H1 (cell line): ENCODE results near the gene INHBC. TPM values are rescaled to one million over a fixed set of nuclear protein-coding genes. Genes with fewer than 3 reads are reported as not detected.

ENCODE experiments used
- CTCF ChIA-PET: fragments of 300-600 bp; sonication (Branson Sonifier 250); formaldehyde crosslinking; loops from one replicate; lab custom pipeline; 2021; ENCODE audit not compliant: partially characterized antibody; lab: Charles Lee
- POLR2A ChIA-PET: fragments of 300-600 bp; sonication (Branson Sonifier 250); formaldehyde crosslinking; loops from one replicate; lab custom pipeline; 2021; ENCODE audit warnings: inconsistent platforms; ENCODE audit not compliant: partially characterized antibody; lab: Charles Lee
- DNase-seq, 2 experiments: peaks; one replicate each; pipeline versions ENCODE4 v3.0.0 to v3.0.0-alpha.2; 2010 to 2022; ENCODE audit warnings: low spot score in 2 of 2, low read depth in 1 of 2, mixed read lengths in 1 of 2
- FAIRE-seq: peaks from 2 replicates; lab custom pipeline; 2011; peaks lifted over from hg19 to GRCh38; lab: Jason Lieb, UNC
- H2AFZ ChIP-seq: 2 replicates; pipeline ENCODE4 v1.8.1; 2012; ENCODE audit warnings: low read length, inconsistent platforms
- H2AK5ac ChIP-seq: 2 replicates; pipeline ENCODE4 v1.6.1; 2013; ENCODE audit warnings: low read depth, low read length
- H2BK120ac ChIP-seq: replicated peaks from 2 replicates; pipeline ENCODE3; 2013; ENCODE audit warnings: low read depth, low read length, inconsistent platforms
- H2BK12ac ChIP-seq: 2 replicates; pipeline ENCODE4 v1.6.1; 2013; ENCODE audit warnings: low read depth, low read length
- H2BK15ac ChIP-seq: 2 replicates; pipeline ENCODE4 v1.6.1; 2013; ENCODE audit warnings: low read length
- H2BK20ac ChIP-seq: 2 replicates; pipeline ENCODE4 v1.6.1; 2013; ENCODE audit warnings: low read length
- H2BK5ac ChIP-seq: 2 replicates; pipeline ENCODE4 v1.6.1; 2013; ENCODE audit warnings: low read depth, low read length
- H3K14ac ChIP-seq: 2 replicates; pipeline ENCODE4 v1.6.1; 2013; ENCODE audit warnings: inconsistent platforms; ENCODE audit not compliant: insufficient read length
- H3K18ac ChIP-seq: 2 replicates; pipeline ENCODE4 v1.6.1; 2013; ENCODE audit warnings: low read length; ENCODE audit errors: extremely low read depth
- H3K23ac ChIP-seq: 2 replicates; pipeline ENCODE4 v1.6.1; 2013; ENCODE audit warnings: inconsistent platforms; ENCODE audit not compliant: insufficient read length
- H3K23me2 ChIP-seq: 2 replicates; pipeline ENCODE4 v1.6.1; 2013; ENCODE audit warnings: low read depth, low read length
- H3K27ac ChIP-seq: 2 replicates; pipeline ENCODE4 v1.6.1; 2011; ENCODE audit warnings: low read depth, low read length, inconsistent platforms
- H3K27me3 ChIP-seq, 4 experiments: replicated peaks in 1 of 4; 1 replicate in 1 of 4; 2 replicates in 3 of 4; pipeline versions ENCODE4 v1.6.1 to v1.8.1; 2011 to 2013; ENCODE audit warnings: low read length in 3 of 4, mild to moderate bottlenecking in 3 of 4, inconsistent platforms in 2 of 4, mixed read lengths in 2 of 4, moderate library complexity in 1 of 4; ENCODE audit not compliant: control insufficient read depth in 3 of 4, insufficient read depth in 3 of 4; ENCODE audit errors: extremely low read depth in 1 of 4
- H3K36me3 ChIP-seq, 4 experiments: 2 replicates each; pipeline versions ENCODE4 v1.6.1 to v1.8.1; 2011 to 2013; ENCODE audit warnings: mild to moderate bottlenecking in 4 of 4, low read length in 3 of 4, moderate library complexity in 2 of 4, control low read depth in 1 of 4, inconsistent platforms in 1 of 4; ENCODE audit not compliant: insufficient read depth in 4 of 4, control insufficient read depth in 2 of 4
- H3K4ac ChIP-seq: replicated peaks from 2 replicates; pipeline ENCODE3; 2013; ENCODE audit warnings: low read length, low read depth, mixed read lengths, inconsistent platforms; ENCODE audit not compliant: insufficient read length
- H3K4me1 ChIP-seq, 4 experiments: replicated peaks in 1 of 4; 1 replicate in 1 of 4; 2 replicates in 3 of 4; pipeline versions ENCODE4 v1.6.1 to v1.8.1; 2011 to 2013; ENCODE audit warnings: low read length in 3 of 4, inconsistent platforms in 2 of 4, mixed read lengths in 1 of 4; ENCODE audit not compliant: insufficient read depth in 4 of 4, control insufficient read depth in 3 of 4
- H3K4me2 ChIP-seq, 2 experiments: 2 replicates each; pipeline versions ENCODE4 v1.6.1 to v1.8.1; 2011 to 2013; ENCODE audit warnings: low read depth in 2 of 2, low read length in 2 of 2, control low read depth in 1 of 2, inconsistent platforms in 1 of 2, mild to moderate bottlenecking in 1 of 2; ENCODE audit not compliant: insufficient read depth in 1 of 2
- H3K4me3 ChIP-seq, 4 experiments: fragments of 200-600, 300-600 bp in 1 of 4; sonication (generic), shearing (Covaris generic), sonication (Bioruptor Twin) in 1 of 4; 2 replicates each; pipeline versions ENCODE4 v1.5.1 to v1.8.1; 2011 to 2016; ENCODE audit warnings: low read length in 4 of 4, low read depth in 3 of 4, control low read depth in 2 of 4, inconsistent platforms in 2 of 4, mild to moderate bottlenecking in 2 of 4, mixed read lengths in 1 of 4, moderate library complexity in 1 of 4; ENCODE audit not compliant: insufficient read depth in 2 of 4; ENCODE audit errors: extremely low read depth in 1 of 4
- H3K56ac ChIP-seq: replicated peaks from 2 replicates; pipeline ENCODE3; 2013; ENCODE audit warnings: low read depth, mild to moderate bottlenecking, mixed read lengths, low read length, inconsistent platforms; ENCODE audit not compliant: insufficient read length
- H3K79me1 ChIP-seq: 2 replicates; pipeline ENCODE4 v1.6.1; 2013; ENCODE audit warnings: low read depth, low read length, control low read depth
- H3K79me2 ChIP-seq, 2 experiments: 2 replicates each; pipeline versions ENCODE4 v1.6.1 to v1.8.1; 2012 to 2013; ENCODE audit warnings: low read length in 2 of 2, mild to moderate bottlenecking in 2 of 2, inconsistent platforms in 1 of 2; ENCODE audit not compliant: insufficient read depth in 2 of 2, control insufficient read depth in 1 of 2
- H3K9ac ChIP-seq, 4 experiments: replicated peaks in 1 of 4; 1 replicate in 1 of 4; 2 replicates in 3 of 4; pipeline versions ENCODE4 v1.6.1 to v1.8.1; 2011 to 2013; ENCODE audit warnings: low read depth in 3 of 4, low read length in 3 of 4, control low read depth in 2 of 4, mild to moderate bottlenecking in 2 of 4, moderate library complexity in 2 of 4, inconsistent platforms in 1 of 4; ENCODE audit errors: extremely low read depth in 1 of 4
- H3K9me3 ChIP-seq, 2 experiments: 2 replicates each; pipeline versions ENCODE4 v1.6.1 to v1.8.1; 2012 to 2013; ENCODE audit warnings: mild to moderate bottlenecking in 2 of 2, moderate library complexity in 2 of 2, control low read depth in 1 of 2, inconsistent platforms in 1 of 2, low read depth in 1 of 2, low read length in 1 of 2, mixed read lengths in 1 of 2; ENCODE audit not compliant: insufficient read depth in 2 of 2
- H4K20me1 ChIP-seq, 2 experiments: replicated peaks in 1 of 2; 2 replicates each; pipeline versions ENCODE3 to v1.8.1; 2011 to 2013; ENCODE audit warnings: inconsistent platforms in 2 of 2, low read length in 2 of 2, mild to moderate bottlenecking in 1 of 2; ENCODE audit not compliant: insufficient read depth in 2 of 2, control insufficient read depth in 1 of 2
- H4K5ac ChIP-seq: 2 replicates; pipeline ENCODE4 v1.6.1; 2013; ENCODE audit warnings: low read length, low read depth, mixed read lengths, inconsistent platforms; ENCODE audit not compliant: insufficient read length
- H4K8ac ChIP-seq: 2 replicates; pipeline ENCODE4 v1.8.0; 2013; ENCODE audit warnings: mild to moderate bottlenecking, moderate library complexity, low read length, inconsistent platforms; ENCODE audit not compliant: insufficient read depth; ENCODE audit errors: extremely low read depth
- H4K91ac ChIP-seq: replicated peaks from 2 replicates; pipeline ENCODE3; 2013; ENCODE audit warnings: low read length, mixed read lengths, inconsistent platforms; ENCODE audit not compliant: insufficient read length
- WGBS, 2 experiments: shearing (Covaris generic) in 1 of 2; methylation state at CpG; one replicate each; pipeline versions ENCODE4 v1.1.6 to v1.1.7; 2013 to 2015; ENCODE audit warnings: low lambda C conversion rate in 2 of 2, mixed read lengths in 2 of 2, inconsistent platforms in 1 of 2, low coverage in 1 of 2, missing lambda C conversion rate in 1 of 2; ENCODE audit not compliant: insufficient replicate concordance in 2 of 2, insufficient coverage in 1 of 2, insufficient read length in 1 of 2; ENCODE audit errors: extremely low coverage in 1 of 2, missing lambda C conversion rate in 1 of 2; 5-methylcytosine and 5-hydroxymethylcytosine counted together
- polyA plus RNA-seq, 7 experiments: library from polyadenylated mRNA; depleted of rRNA in 3 of 7; stranded (reverse) in 5 of 7; unstranded in 2 of 7; fragments of >200 nt in 5 of 7; fragments of 200-250 nt in 2 of 7; gene quantifications; 1 replicate in 5 of 7; 2 replicates in 1 of 7; 4 replicates in 1 of 7; pipeline versions ENCODE4 v1.2.1 to v1.2.3, GENCODE V29; 2011 to 2013; ENCODE audit warnings: missing spikeins in 2 of 7, mixed read lengths in 2 of 7
- total RNA-seq: library from RNA; stranded (reverse); fragmentation: NEBNext Ultra II Directional; extraction: Animal tissue kit (Norgen Biotek cat#: 25700); gene quantifications from 2 replicates; pipeline ENCODE4 v1.2.1, GENCODE V29; 2021

INHBC gene
- total and polyA plus RNA-seq, 2 of the 8 experiments (the other 6 are each of a cell fraction or from before 2014, with no cell fraction given), result 0.15 TPM; not detected in 1

DNA sequence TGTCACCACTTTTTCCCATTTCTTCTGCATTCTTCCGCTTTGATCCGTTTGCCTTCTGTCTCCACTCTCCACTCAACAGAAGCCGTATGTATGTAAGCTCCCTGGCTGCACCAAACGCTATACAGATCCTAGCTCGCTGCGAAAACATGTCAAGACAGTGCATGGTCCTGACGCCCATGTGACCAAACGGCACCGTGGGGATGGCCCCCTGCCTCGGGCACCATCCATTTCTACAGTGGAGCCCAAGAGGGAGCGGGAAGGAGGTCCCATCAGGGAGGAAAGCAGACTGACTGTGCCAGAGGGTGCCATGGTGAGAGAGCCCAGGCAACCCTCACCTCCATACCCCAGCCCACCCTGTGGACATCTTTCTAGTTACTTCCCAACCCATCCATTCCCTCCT lies 33.3 kb downstream of the INHBC start:
- Histone ChIP-seq H2BK120ac (no peak overlapping the region), H3K9ac (no peak overlapping the region), H3K4me1 (peaks cover 0 to 3% (median 0%) of the 10 kb centered on the region in 4 experiments; a peak in 1 of 7 replicates), H3K18ac (no peak overlapping the region), H2BK12ac (no peak overlapping the region), H2AFZ (no peak overlapping the region), H3K23ac (no peak overlapping the region), H2BK15ac (no peak overlapping the region), H3K27ac (no peak overlapping the region), H3K9me3 (no peaks in the 10 kb centered on the region), H3K4ac (no peak overlapping the region), H4K91ac (no peak overlapping the region), H3K79me1 (no peaks in the 10 kb centered on the region), H3K56ac (no peak overlapping the region), H2AK5ac (no peak overlapping the region), H3K36me3 (peaks cover 0 to 11% (median 4%) of the 10 kb centered on the region in 4 experiments; a peak in 5 of 8 replicates), H3K4me2 (no peak overlapping the region), H3K23me2 (no peaks in the 10 kb centered on the region), H2BK20ac (no peak overlapping the region), H4K20me1 (peaks cover 0 to 2% of the 10 kb centered on the region in 2 experiments), H3K27me3 (peaks cover 0 to 6% (median 2%) of the 10 kb centered on the region in 4 experiments; a peak in 1 of 7 replicates), H3K14ac (no peak overlapping the region), H4K8ac (no peak overlapping the region), H4K5ac (no peak overlapping the region), H2BK5ac (no peak overlapping the region), H3K79me2 (no peaks in the 10 kb centered on the region), H3K4me3 (no peak overlapping the region)
- FAIRE-seq (no peak), DNase-seq (no peak)
- CTCF ChIA-PET, result interaction anchor here (1.5 to 25.1 kb wide), 2 partner anchors 10 to 12 kb away, joined by 6 to 441 read pairs; partner anchors contain the start of genes ARHGAP9, GLI1 and INHBE
- POLR2A ChIA-PET, result no interaction called here
- WGBS, 2 experiments, result 87% methylated on average over 11 of the region's 11 CpGs; no CpG with 5 or more reads in 1 of the 2 experiments
